Measurements from ENCODE around the gene WDR26.

GRCh38 chr1:224431726-224432125 is 2.9 kb downstream of the WDR26 start:
- TF ChIP-seq EZH2phosphoT487 (conservative IDR thresholded peaks at IDR 0.05; ENCODE audit: low read length) (no peak), CTCF (IDR thresholded peaks at IDR 0.05; ENCODE audit: insufficient read depth, low read length, poor library complexity, severe bottlenecking) (no peak)
